Activated CD8-positive, alpha-beta memory T cell treated with anti-CD3 and anti-CD28 coated beads, Interleukin-2, amount 50 U/mL, for 24 hours (primary cell): ENCODE data around the gene ANAPC13.

Experiments
- DNase-seq: peaks from one replicate; pipeline ENCODE4 v3.0.0-alpha.2; 2020; ENCODE audit errors: extremely low read depth

The ANAPC13 gene

GRCh38 chr3:134482622-134483021 is 3.2 kb downstream of the ANAPC13 start:
- DNase-seq: no peak

GRCh38 chr3:134481166-134481565 is 4.6 kb downstream of the ANAPC13 start:
- DNase-seq: no peak

GRCh38 chr3:134480546-134480945 is 5.2 kb downstream of the ANAPC13 start:
- no peak for DNase-seq

GRCh38 chr3:134477938-134478337 is 7.8 kb downstream of the ANAPC13 start:
- no peak for DNase-seq

- no peak for DNase-seq
Observed at GRCh38 chr3:134477002-134477401, 8.8 kb downstream of the ANAPC13 start.

- DNase-seq: no peak
Observed at GRCh38 chr3:134476306-134476705, 9.5 kb downstream of the ANAPC13 start.

DNA sequence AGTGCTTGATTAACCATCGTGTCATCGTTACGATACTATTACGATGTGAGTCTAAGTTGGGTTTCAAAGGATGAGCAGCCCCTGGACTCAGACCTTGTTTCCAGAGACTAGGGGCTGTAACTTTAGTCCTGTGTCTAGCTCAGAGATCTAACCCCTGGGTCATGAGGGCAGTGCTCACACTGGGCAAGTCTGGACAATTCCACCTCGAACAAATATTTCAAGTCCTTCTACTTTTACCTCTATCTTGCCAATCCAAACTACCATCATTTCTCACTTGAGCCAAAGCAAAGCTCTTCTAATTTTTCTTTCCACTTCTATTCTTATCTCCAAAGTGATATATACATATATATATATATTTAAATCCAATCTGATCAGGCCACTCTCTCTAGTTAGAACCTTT is 10.8 kb downstream of the ANAPC13 start:
- DNase-seq: no peak

GRCh38 chr3:134473868-134474546 is 11.8 kb downstream of the ANAPC13 start:
- peak; percentile 66 for DNase-seq

- DNase-seq: no peak
Observed at GRCh38 chr3:134472831-134473230, 13.0 kb downstream of the ANAPC13 start.

- DNase-seq: no peak
Observed at GRCh38 chr3:134471521-134472193, 14.1 kb downstream of the ANAPC13 start.

GRCh38 chr3:134468519-134468918 is 17.3 kb downstream of the ANAPC13 start:
- no peak for DNase-seq

GRCh38 chr3:134466331-134466730 is 19.5 kb downstream of the ANAPC13 start:
- DNase-seq: no peak

DNA sequence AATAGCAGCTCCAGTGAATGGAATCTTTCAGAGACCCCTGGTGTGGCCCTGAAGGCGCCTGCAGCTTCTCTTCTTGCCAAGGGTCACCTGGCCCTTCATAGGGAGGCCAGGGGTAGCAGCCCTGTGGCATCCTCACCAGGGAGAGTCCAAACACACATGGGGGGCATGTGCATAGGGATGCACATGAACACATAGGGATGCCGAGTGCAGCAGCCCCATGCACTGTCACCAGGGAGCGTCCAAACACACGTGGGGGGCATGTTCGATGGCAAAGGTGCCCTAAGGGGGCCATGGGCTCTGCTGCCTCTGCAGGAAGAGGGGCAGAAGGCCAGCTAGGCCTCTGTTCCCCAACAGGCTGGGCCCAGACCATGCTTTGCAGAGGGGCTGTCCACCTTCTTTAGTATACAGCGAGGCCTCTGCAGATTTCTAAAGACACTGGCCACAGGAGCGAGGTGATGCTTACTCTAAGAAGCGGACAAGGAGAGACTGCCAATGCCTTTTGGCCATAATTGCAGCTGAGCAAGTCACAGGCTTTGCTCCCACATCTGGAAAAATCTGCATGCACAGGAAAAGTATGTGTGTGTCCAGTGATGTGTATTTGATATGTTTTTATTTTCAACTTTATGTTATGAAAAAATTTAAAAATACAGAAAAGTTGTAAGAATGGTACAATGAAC is 21.0 kb downstream of the ANAPC13 start:
- DNase-seq: no peak

DNA sequence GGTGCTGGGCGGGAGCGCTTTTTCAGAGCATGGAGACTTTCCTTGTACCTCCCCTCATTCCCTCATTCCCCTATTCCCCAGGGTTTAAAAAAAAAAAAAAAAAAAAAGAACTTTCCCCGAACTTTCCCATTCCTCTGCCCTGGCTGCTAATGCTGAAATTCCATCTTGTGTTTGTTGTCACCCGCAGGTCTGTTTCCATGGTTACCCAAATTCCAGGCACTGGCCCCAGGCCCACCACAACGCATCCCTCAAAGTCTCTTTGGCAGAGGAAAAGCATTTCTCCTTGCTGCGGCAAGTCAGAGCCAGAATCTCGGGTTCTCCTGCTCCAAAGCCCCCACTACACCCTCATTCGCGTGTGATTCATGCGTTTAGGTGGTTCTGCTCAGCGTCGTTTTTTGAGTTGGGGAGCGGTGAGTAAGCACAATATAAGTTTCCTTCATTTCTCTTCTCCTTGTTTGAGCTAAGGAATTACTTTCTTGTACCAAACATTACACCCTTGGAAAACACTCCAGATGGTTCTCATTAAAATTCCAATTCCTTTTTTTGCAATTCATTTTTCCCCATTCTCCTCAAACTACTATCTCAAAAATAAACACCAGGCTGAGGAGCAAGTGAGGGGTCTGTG is 21.6 kb downstream of the ANAPC13 start:
- no peak for DNase-seq

GRCh38 chr3:134463676-134464063 is 22.1 kb downstream of the ANAPC13 start:
- no peak for DNase-seq

- DNase-seq: no peak
Observed at GRCh38 chr3:134462331-134462941, 23.3 kb downstream of the ANAPC13 start.

DNA sequence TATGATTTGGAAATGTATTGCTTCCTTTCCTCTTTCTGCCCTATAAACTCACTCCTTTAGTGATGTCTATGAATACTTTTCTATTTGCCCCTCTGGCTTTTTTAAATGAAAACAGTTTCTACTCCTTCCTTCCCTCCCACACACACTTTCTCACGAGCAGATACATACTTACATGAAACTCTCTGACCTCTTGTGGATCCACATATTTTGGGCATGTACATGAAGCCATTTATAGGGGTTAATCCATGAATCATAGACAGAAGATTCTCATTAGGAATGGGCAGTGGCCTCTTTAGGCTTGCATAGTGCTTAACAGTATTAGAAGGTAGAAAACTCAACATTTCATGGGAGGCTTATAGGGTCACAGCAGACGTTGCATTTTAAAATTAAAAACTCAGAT is 24.8 kb downstream of the ANAPC13 start:
- DNase-seq: no peak

DNA sequence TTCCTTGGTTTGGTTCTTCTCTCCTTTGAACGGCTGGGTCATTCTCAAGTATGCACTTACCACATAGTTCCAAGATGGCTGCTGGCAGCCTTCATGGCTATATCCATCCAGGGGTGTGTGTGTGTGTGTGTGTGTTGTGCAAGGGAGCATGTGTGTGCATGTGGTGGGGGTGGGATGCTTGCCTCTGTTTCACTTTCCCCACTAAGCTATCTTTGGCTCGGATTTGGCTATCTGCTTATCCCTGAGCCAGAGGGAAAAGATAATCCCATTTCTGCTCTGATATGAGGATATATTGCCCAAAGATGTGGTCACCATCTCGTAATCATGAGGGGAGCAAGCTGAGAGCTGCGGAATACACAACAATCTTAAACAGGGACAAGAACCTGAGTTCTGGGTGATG is 26.2 kb downstream of the ANAPC13 start:
- DNase-seq: no peak

- no peak for DNase-seq
Observed at GRCh38 chr3:134458406-134458945, 27.3 kb downstream of the ANAPC13 start.

DNA sequence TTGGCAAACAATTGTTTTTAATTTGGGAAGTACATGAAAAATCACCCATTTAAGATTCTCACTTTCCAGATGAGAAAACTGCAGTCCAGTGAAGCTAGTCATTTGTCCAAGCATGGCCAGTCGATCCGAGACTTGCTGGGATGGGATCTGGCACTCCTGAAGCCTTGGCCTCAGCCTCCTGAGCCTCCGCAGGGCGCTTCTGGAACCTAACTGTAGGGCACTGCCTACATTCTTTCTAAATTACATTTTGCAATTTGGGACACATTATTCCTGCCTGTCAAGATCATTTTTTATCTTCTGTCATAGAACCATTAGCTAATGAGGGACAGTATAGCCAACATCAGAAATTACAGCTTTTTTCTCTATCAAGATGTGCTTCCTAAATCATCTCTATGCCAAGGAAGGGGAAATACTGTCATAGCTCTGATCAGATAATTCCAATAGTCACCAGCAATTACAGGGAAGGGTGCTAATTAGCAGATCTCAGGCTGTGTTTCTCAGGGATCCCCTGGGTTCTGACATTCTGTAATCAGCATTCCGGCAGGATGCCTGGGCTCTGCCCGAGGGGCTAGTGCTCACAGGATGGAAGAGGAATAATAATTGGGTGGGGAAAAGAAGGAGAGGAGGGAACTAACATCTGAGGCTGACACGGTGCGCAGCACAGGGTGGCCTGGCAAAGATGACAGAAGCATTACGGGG is 28.3 kb downstream of the ANAPC13 start:
- no peak for DNase-seq

DNA sequence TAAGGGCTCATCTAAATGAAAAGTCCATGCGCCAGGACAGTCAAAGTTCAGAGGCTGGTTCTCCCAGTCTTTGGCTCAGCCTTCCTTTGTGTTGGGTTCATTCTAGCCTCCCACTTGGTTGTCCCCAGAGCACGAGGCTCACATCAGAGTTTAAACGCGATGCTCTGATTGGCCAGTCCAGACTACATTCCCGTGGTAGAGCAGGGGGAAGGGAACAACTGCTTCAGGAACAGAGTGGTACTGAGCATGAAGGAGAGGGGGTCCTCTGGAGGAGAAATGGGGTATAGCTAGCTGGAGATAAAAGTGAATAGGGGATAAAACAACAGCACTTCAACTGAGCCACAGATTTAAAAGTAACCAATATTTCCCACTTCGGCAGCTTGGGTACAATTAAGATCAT is 32.2 kb downstream of the ANAPC13 start:
- DNase-seq: no peak
